ENCODE data around the gene COL1A2. TPM values are rescaled to one million over a fixed set of nuclear protein-coding genes. Genes with fewer than 3 reads are reported as not detected.

The COL1A2 gene
- total and polyA plus RNA-seq, 2 experiments from 2014 or later: 1,836 to 2,200 TPM

GRCh38 chr7:94375691-94376090, 19.0 kb upstream of the COL1A2 start:
- Histone ChIP-seq H3K4me3 (no peak overlapping the region), H3K4me2 (peak overlapping the region; percentile 74), H2AFZ (no peak overlapping the region)

DNA sequence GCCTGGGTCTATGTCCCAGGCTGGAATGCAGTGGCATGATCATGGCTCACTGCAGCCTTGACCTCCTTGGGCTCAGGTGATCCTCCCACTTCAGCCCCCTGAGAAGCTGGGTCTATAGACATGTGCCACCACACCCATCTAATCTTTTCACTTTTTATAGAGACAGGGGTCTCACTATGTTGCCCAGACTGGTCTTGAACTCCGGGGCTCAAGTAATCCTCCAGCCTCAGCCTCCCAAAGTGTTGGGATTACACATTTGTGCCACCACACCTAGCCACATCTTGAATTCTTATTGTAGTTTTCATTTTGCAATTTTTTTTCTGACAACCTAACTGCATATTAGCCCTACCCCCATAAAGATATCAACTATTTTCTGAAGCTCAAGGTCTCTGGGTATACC, 18.4 kb upstream of the COL1A2 start:
- WGBS (ENCODE audit: low lambda C conversion rate, missing lambda C conversion rate): 64% methylated on average over 1 of the region's 1 CpG

More at GRCh38 chr7:94375691-94376090, 19.0 kb upstream of the COL1A2 start:
- no peaks in the 10 kb centered on the region for H3K79me2 ChIP-seq
- H4K20me1 ChIP-seq (ENCODE audit: insufficient read depth, poor library complexity, severe bottlenecking): no peaks in the 10 kb centered on the region
- H3K4me1 ChIP-seq (ENCODE audit: insufficient read depth): peaks cover 20% of the 10 kb centered on the region
- H3K27me3 ChIP-seq: no peaks in the 10 kb centered on the region
- DNase-seq (ENCODE audit: low spot score): peak; percentile 75
- TF ChIP-seq CTCF (IDR thresholded peaks at IDR 0.05; ENCODE audit: poor library complexity) (no peak), EZH2 (IDR thresholded peaks at IDR 0.05; ENCODE audit: borderline replicate concordance) (no peak), EZH2phosphoT487 (IDR thresholded peaks at IDR 0.05; ENCODE audit: low read depth, severe bottlenecking, unreplicated experiment) (no peak)
- WGBS (ENCODE audit: low lambda C conversion rate, missing lambda C conversion rate): 42% methylated on average over 2 of the region's 2 CpGs
- H3K27ac ChIP-seq: peak overlapping the region; percentile 99
- no peaks in the 10 kb centered on the region for H3K9me2 ChIP-seq (replicated peaks; ENCODE audit: insufficient read depth)
- H3K9me3 ChIP-seq (ENCODE audit: low read depth): no peaks in the 10 kb centered on the region
- H3K36me3 ChIP-seq (replicated peaks; ENCODE audit: insufficient read depth, low read depth): no peaks in the 10 kb centered on the region

GRCh38 chr7:94378356-94378755, 16.3 kb upstream of the COL1A2 start:
- H3K36me3 ChIP-seq (replicated peaks; ENCODE audit: insufficient read depth, low read depth): no peaks in the 10 kb centered on the region
- H4K20me1 ChIP-seq (ENCODE audit: insufficient read depth, poor library complexity, severe bottlenecking): no peaks in the 10 kb centered on the region
- peaks cover 20% of the 10 kb centered on the region for H3K4me1 ChIP-seq (ENCODE audit: insufficient read depth)
- H3K27me3 ChIP-seq: no peaks in the 10 kb centered on the region
- no peak overlapping the region for H3K27ac ChIP-seq
- H3K79me2 ChIP-seq: no peaks in the 10 kb centered on the region
- WGBS (ENCODE audit: low lambda C conversion rate, missing lambda C conversion rate): 83% methylated on average over 3 of the region's 3 CpGs
- H3K4me3 ChIP-seq: no peak overlapping the region
- H3K9me3 ChIP-seq (ENCODE audit: low read depth): no peaks in the 10 kb centered on the region
- H3K4me2 ChIP-seq: no peak overlapping the region
- H2AFZ ChIP-seq: no peak overlapping the region
- TF ChIP-seq EZH2phosphoT487 (IDR thresholded peaks at IDR 0.05; ENCODE audit: low read depth, severe bottlenecking, unreplicated experiment) (no peak), EZH2 (IDR thresholded peaks at IDR 0.05; ENCODE audit: borderline replicate concordance) (no peak), CTCF (IDR thresholded peaks at IDR 0.05; ENCODE audit: poor library complexity) (no peak)
- no peak for DNase-seq (ENCODE audit: low spot score)
- H3K9me2 ChIP-seq (replicated peaks; ENCODE audit: insufficient read depth): no peaks in the 10 kb centered on the region

More for the DNA sequence above, 18.4 kb upstream of the COL1A2 start:
- Histone ChIP-seq H3K4me1 (ENCODE audit: insufficient read depth) (peaks cover 20% of the 10 kb centered on the region), H2AFZ (no peak overlapping the region), H3K4me3 (no peak overlapping the region), H3K36me3 (replicated peaks; ENCODE audit: insufficient read depth, low read depth) (no peaks in the 10 kb centered on the region), H3K27me3 (no peaks in the 10 kb centered on the region), H3K9me3 (ENCODE audit: low read depth) (no peaks in the 10 kb centered on the region), H3K79me2 (no peaks in the 10 kb centered on the region), H3K27ac (peak overlapping the region; percentile 99), H3K4me2 (peak overlapping the region; percentile 74), H3K9me2 (replicated peaks; ENCODE audit: insufficient read depth) (no peaks in the 10 kb centered on the region), H4K20me1 (ENCODE audit: insufficient read depth, poor library complexity, severe bottlenecking) (no peaks in the 10 kb centered on the region)
- no peak for DNase-seq (ENCODE audit: low spot score)
- TF ChIP-seq EZH2 (IDR thresholded peaks at IDR 0.05; ENCODE audit: borderline replicate concordance): no peak
- no peak for TF ChIP-seq CTCF (IDR thresholded peaks at IDR 0.05; ENCODE audit: poor library complexity)
- no peak for TF ChIP-seq EZH2phosphoT487 (IDR thresholded peaks at IDR 0.05; ENCODE audit: low read depth, severe bottlenecking, unreplicated experiment)

GRCh38 chr7:94380264-94380663, 14.4 kb upstream of the COL1A2 start:
- Histone ChIP-seq H3K4me3 (no peak overlapping the region), H3K4me1 (ENCODE audit: insufficient read depth) (peaks cover 7% of the 10 kb centered on the region), H3K36me3 (replicated peaks; ENCODE audit: insufficient read depth, low read depth) (no peaks in the 10 kb centered on the region), H3K27me3 (no peaks in the 10 kb centered on the region), H3K27ac (no peak overlapping the region), H3K4me2 (no peak overlapping the region), H3K9me3 (ENCODE audit: low read depth) (no peaks in the 10 kb centered on the region), H4K20me1 (ENCODE audit: insufficient read depth, poor library complexity, severe bottlenecking) (no peaks in the 10 kb centered on the region), H3K79me2 (no peaks in the 10 kb centered on the region), H3K9me2 (replicated peaks; ENCODE audit: insufficient read depth) (no peaks in the 10 kb centered on the region), H2AFZ (no peak overlapping the region)
- TF ChIP-seq CTCF (IDR thresholded peaks at IDR 0.05; ENCODE audit: poor library complexity) (no peak), EZH2phosphoT487 (IDR thresholded peaks at IDR 0.05; ENCODE audit: low read depth, severe bottlenecking, unreplicated experiment) (no peak), EZH2 (IDR thresholded peaks at IDR 0.05; ENCODE audit: borderline replicate concordance) (no peak)
- DNase-seq (ENCODE audit: low spot score): no peak

Measured in hepatocyte (in vitro differentiated cells).